Umbilical cord (tissue), 2 donors: Measurements from ENCODE around the gene DHRS7C. TPM values are rescaled to one million over a fixed set of nuclear protein-coding genes. Genes with fewer than 3 reads are reported as not detected.

Experiments used
- DNase-seq: peaks from one replicate; pipeline ENCODE4 v3.0.0-alpha.2; 2015; ENCODE audit warnings: low spot score
- total RNA-seq: library from RNA; depleted of rRNA; stranded (reverse); fragments of >200 nt; gene quantifications from one replicate; pipeline ENCODE4 v1.2.3, GENCODE V29; 2014; ENCODE audit warnings: low replicate concordance; ENCODE audit not compliant: insufficient read depth

DHRS7C gene
- total RNA-seq, 1 donor from 2014 or later: not detected

GRCh38 chr17:9766970-9767369 is 24.4 kb downstream of the DHRS7C start:
- no peak for DNase-seq

GRCh38 chr17:9765322-9765721 is 26.1 kb downstream of the DHRS7C start:
- DNase-seq: no peak

- no peak for DNase-seq
Observed at GRCh38 chr17:9763643-9764042, 27.7 kb downstream of the DHRS7C start.

- no peak for DNase-seq
Observed at GRCh38 chr17:9760266-9760665, 31.1 kb downstream of the DHRS7C start.

- DNase-seq: no peak
Observed at GRCh38 chr17:9755083-9755482, 36.3 kb downstream of the DHRS7C start.

- DNase-seq: no peak
Observed at GRCh38 chr17:9750524-9750923, 40.9 kb downstream of the DHRS7C start.

- DNase-seq: no peak
Observed at GRCh38 chr17:9729735-9730420, 61.5 kb downstream of the DHRS7C start.

- peak; percentile 66 for DNase-seq
Observed at GRCh38 chr17:9729034-9729650, 62.2 kb downstream of the DHRS7C start.

GRCh38 chr17:9728564-9728963 is 62.8 kb downstream of the DHRS7C start:
- DNase-seq: no peak

GRCh38 chr17:9728005-9728404 is 63.4 kb downstream of the DHRS7C start:
- DNase-seq: no peak

GRCh38 chr17:9726291-9726690 is 65.1 kb downstream of the DHRS7C start:
- no peak for DNase-seq

- DNase-seq: no peak
Observed at GRCh38 chr17:9725575-9725974, 65.8 kb downstream of the DHRS7C start.

Other genes with a start within 250 kb of the DHRS7C start
- gene STX8, start 215.8 kb downstream of the DHRS7C start, total RNA-seq: 75.8 TPM
- gene CFAP52, start 214.9 kb downstream of the DHRS7C start, total RNA-seq: not detected
- 0.96 TPM for gene USP43, start 146.1 kb downstream of the DHRS7C start, total RNA-seq
- not detected for gene GSG1L2, start 30.5 kb upstream of the DHRS7C start, total RNA-seq
- gene GLP2R, start 34.3 kb upstream of the DHRS7C start, total RNA-seq: 3.9 TPM
- gene RCVRN, start 113.7 kb upstream of the DHRS7C start, total RNA-seq: 1.9 TPM